DOHH2 (cell line): Measurements from ENCODE around the gene AGK.

ENCODE experiments used
- H3F3A ChIP-seq: fragments of 200-600 bp; sonication (generic), shearing (Covaris generic); 2 replicates; pipeline ENCODE4 v1.6.0; 2016; ENCODE audit warnings: antibody characterized with exemption, mild to moderate bottlenecking; ENCODE audit not compliant: control insufficient read depth, insufficient read depth
- H3K27ac ChIP-seq: fragments of 200-600 bp; sonication (generic); 2 replicates; pipeline ENCODE4 v1.5.1; 2014; ENCODE audit warnings: low read depth, mild to moderate bottlenecking, low read length, moderate library complexity
- H3K27me3 ChIP-seq: fragments of 200-600 bp; sonication (generic); 2 replicates; pipeline ENCODE4 v1.6.1; 2014; ENCODE audit warnings: mild to moderate bottlenecking, low read length, mixed read lengths; ENCODE audit not compliant: control insufficient read depth
- H3K36me3 ChIP-seq: fragments of 200-600 bp; sonication (generic); 2 replicates; pipeline ENCODE4 v1.6.1; 2014; ENCODE audit warnings: mild to moderate bottlenecking, low read length, moderate library complexity, mixed read lengths; ENCODE audit not compliant: control insufficient read depth
- H3K4me1 ChIP-seq: fragments of 200-600 bp; sonication (generic); 2 replicates; pipeline ENCODE4 v1.6.1; 2014; ENCODE audit warnings: mild to moderate bottlenecking, low read length, mixed read lengths; ENCODE audit not compliant: control insufficient read depth
- H3K4me2 ChIP-seq: fragments of 200-600 bp; sonication (generic); 2 replicates; pipeline ENCODE4 v1.6.0; 2014; ENCODE audit warnings: mild to moderate bottlenecking, low read length, moderate library complexity
- H3K4me3 ChIP-seq: fragments of 200-600 bp; sonication (generic); 2 replicates; pipeline ENCODE4 v1.5.1; 2014; ENCODE audit warnings: mild to moderate bottlenecking, low read length, mixed read lengths
- H3K79me2 ChIP-seq: fragments of 200-600 bp; sonication (generic); 2 replicates; pipeline ENCODE4 v1.6.1; 2014; ENCODE audit warnings: mild to moderate bottlenecking, low read length, mixed read lengths; ENCODE audit not compliant: control insufficient read depth
- H3K9me2 ChIP-seq: fragments of 200-600 bp; sonication (generic); replicated peaks from 2 replicates; pipeline ENCODE4 v1.6.1; 2014; ENCODE audit warnings: mild to moderate bottlenecking, low read length, mixed read lengths; ENCODE audit not compliant: control insufficient read depth
- H3K9me3 ChIP-seq: fragments of 200-600 bp; sonication (generic); 2 replicates; pipeline ENCODE4 v1.6.1; 2014; ENCODE audit warnings: antibody characterized with exemption, low read length, mixed read lengths; ENCODE audit not compliant: control insufficient read depth, insufficient read depth
- H4K20me1 ChIP-seq: fragments of 200-600 bp; sonication (generic); 2 replicates; pipeline ENCODE4 v1.6.0; 2014; ENCODE audit warnings: low read depth, mild to moderate bottlenecking, antibody characterized with exemption, low read length, moderate library complexity; ENCODE audit not compliant: control insufficient read depth, insufficient read depth
- EZH2phosphoT487 ChIP-seq: fragments of 200-600 bp; sonication (generic); IDR thresholded peaks from 2 replicates; pipeline ENCODE4 v1.6.1; 2017; ENCODE audit warnings: borderline replicate concordance, mild to moderate bottlenecking, antibody characterized with exemption, low read length, moderate library complexity, mixed read lengths
- TF ChIP-seq, protein P1 (sequence below): fragments of 200-600 bp; sonication (generic); IDR thresholded peaks from one replicate; pipeline ENCODE4 v1.5.1; 2014; ENCODE audit warnings: antibody characterized with exemption, mild to moderate bottlenecking, low read depth, low read length; ENCODE audit not compliant: poor library complexity, severe bottlenecking

The AGK gene

DNA sequence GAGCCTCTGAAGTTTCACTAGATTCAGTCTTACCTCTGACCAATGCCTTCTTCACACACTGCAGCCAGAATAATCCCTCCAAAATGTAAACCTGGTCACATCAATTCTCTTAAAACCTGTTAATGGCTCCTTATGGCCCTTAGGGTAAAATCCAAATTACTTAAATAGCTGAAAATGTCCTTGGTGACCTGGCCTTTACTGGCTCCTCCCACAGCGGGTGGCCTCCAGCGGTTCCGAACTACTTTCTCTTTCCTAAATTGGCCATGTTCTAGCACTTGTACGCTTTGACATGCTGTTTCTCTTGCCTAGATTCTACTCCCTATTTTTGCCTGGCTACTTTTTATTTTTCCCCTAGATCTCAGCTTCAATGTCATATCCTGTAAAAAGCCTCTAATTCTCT, 36.1 kb downstream of the AGK start:
- H3K4me3 ChIP-seq: no peak overlapping the region
- H3K79me2 ChIP-seq: no peaks in the 10 kb centered on the region
- no peaks in the 10 kb centered on the region for H3K4me1 ChIP-seq
- TF ChIP-seq, protein P1, sequence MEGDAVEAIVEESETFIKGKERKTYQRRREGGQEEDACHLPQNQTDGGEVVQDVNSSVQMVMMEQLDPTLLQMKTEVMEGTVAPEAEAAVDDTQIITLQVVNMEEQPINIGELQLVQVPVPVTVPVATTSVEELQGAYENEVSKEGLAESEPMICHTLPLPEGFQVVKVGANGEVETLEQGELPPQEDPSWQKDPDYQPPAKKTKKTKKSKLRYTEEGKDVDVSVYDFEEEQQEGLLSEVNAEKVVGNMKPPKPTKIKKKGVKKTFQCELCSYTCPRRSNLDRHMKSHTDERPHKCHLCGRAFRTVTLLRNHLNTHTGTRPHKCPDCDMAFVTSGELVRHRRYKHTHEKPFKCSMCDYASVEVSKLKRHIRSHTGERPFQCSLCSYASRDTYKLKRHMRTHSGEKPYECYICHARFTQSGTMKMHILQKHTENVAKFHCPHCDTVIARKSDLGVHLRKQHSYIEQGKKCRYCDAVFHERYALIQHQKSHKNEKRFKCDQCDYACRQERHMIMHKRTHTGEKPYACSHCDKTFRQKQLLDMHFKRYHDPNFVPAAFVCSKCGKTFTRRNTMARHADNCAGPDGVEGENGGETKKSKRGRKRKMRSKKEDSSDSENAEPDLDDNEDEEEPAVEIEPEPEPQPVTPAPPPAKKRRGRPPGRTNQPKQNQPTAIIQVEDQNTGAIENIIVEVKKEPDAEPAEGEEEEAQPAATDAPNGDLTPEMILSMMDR: no peak
- TF ChIP-seq EZH2phosphoT487: no peak
- no peaks in the 10 kb centered on the region for H3K9me3 ChIP-seq
- H3F3A ChIP-seq: no peaks in the 10 kb centered on the region
- peaks cover 6% of the 10 kb centered on the region; the same call in 1 of the 2 replicates for H3K36me3 ChIP-seq
- no peaks in the 10 kb centered on the region for H3K9me2 ChIP-seq
- H4K20me1 ChIP-seq: no peaks in the 10 kb centered on the region
- H3K27me3 ChIP-seq: no peaks in the 10 kb centered on the region
- no peak overlapping the region for H3K27ac ChIP-seq
- no peak overlapping the region for H3K4me2 ChIP-seq

DNA sequence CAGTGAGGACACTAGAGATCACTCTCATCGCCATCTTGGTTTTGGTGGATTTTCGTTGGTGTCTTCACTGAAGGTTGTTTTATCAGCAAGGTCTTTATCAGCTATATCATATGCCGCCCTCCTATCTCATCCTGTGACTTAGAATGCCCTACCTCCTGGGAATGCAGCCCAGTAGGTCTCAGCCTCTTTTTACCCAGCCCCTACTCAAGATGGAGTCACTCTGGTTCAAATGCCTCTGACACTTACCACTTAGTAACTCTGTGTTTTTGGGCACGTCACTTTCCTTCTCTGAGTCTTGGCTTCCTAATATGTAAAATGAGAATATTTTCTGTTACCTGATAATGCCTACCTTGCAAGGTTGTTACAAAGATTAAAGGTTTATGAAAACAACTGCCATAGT, 37.7 kb downstream of the AGK start:
- Histone ChIP-seq H3K4me1 (no peaks in the 10 kb centered on the region), H3K79me2 (no peaks in the 10 kb centered on the region), H3K4me3 (no peak overlapping the region), H3K9me3 (no peaks in the 10 kb centered on the region), H3K9me2 (no peaks in the 10 kb centered on the region), H4K20me1 (no peaks in the 10 kb centered on the region), H3K27me3 (no peaks in the 10 kb centered on the region), H3K27ac (no peak overlapping the region), H3K4me2 (no peak overlapping the region), H3F3A (no peaks in the 10 kb centered on the region), H3K36me3 (peaks cover 14% of the 10 kb centered on the region)
- TF ChIP-seq, protein P1: no peak
- TF ChIP-seq EZH2phosphoT487: no peak

GRCh38 chr7:141590071-141590470, 38.9 kb downstream of the AGK start:
- H3K4me3 ChIP-seq: no peak overlapping the region
- H3K9me2 ChIP-seq: no peaks in the 10 kb centered on the region
- no peaks in the 10 kb centered on the region for H3K4me1 ChIP-seq
- peaks cover 11% of the 10 kb centered on the region for H3K36me3 ChIP-seq
- H3K4me2 ChIP-seq: no peak overlapping the region
- no peaks in the 10 kb centered on the region for H3K79me2 ChIP-seq
- H3F3A ChIP-seq: no peaks in the 10 kb centered on the region
- no peaks in the 10 kb centered on the region for H4K20me1 ChIP-seq
- H3K27ac ChIP-seq: no peak overlapping the region
- H3K27me3 ChIP-seq: no peaks in the 10 kb centered on the region
- TF ChIP-seq, protein P1: no peak
- TF ChIP-seq EZH2phosphoT487: no peak
- no peaks in the 10 kb centered on the region for H3K9me3 ChIP-seq

GRCh38 chr7:141590666-141591065, 39.5 kb downstream of the AGK start:
- no peaks in the 10 kb centered on the region for H3K27me3 ChIP-seq
- H3K4me1 ChIP-seq: no peaks in the 10 kb centered on the region
- TF ChIP-seq, protein P1: no peak
- no peak for TF ChIP-seq EZH2phosphoT487
- no peaks in the 10 kb centered on the region for H3K9me2 ChIP-seq
- H3F3A ChIP-seq: no peaks in the 10 kb centered on the region
- H3K9me3 ChIP-seq: no peaks in the 10 kb centered on the region
- no peaks in the 10 kb centered on the region for H4K20me1 ChIP-seq
- no peak overlapping the region for H3K4me2 ChIP-seq
- H3K79me2 ChIP-seq: no peaks in the 10 kb centered on the region
- no peak overlapping the region for H3K4me3 ChIP-seq
- peaks cover 12% of the 10 kb centered on the region for H3K36me3 ChIP-seq
- H3K27ac ChIP-seq: no peak overlapping the region
